ENCODE measurements around the gene TP73.

Gene TP73

DNA sequence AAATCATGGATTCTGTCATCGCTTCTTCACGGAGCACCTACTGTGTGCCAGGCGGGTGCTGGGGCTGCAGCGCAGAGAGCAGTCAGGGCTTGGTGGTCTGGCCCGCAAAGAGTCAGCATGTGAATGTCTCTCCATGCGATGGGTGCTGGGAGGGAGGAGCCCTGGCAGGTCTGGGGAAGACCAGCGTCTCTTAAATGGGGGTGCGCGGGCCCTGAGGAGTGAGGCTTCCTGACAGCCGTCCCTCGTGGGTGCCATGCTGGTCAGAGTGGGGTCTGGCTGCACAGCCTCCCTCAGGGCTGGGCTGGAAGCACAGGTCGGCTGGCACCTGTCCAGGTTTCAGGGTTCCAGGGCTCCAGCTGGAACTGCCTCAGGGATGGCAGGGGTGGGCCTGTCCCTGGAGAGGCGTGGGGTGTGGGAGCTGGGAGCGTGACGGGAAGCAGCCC, 18.5 kb downstream of the TP73 start:
- Histone ChIP-seq H3K4me3 (replicated peaks; ENCODE audit: low read depth, low read length) (no peak overlapping the region), H3K27me3 (replicated peaks; ENCODE audit: control insufficient read depth, insufficient read depth, low read length) (no peaks in the 10 kb centered on the region), H3K36me3 (ENCODE audit: control insufficient read depth, insufficient read depth, low read length) (no peaks in the 10 kb centered on the region; the same call in none of the 2 replicates)
- no peak for DNase-seq (ENCODE audit: extremely low read depth, insufficient read length)
- TF ChIP-seq, protein P1, sequence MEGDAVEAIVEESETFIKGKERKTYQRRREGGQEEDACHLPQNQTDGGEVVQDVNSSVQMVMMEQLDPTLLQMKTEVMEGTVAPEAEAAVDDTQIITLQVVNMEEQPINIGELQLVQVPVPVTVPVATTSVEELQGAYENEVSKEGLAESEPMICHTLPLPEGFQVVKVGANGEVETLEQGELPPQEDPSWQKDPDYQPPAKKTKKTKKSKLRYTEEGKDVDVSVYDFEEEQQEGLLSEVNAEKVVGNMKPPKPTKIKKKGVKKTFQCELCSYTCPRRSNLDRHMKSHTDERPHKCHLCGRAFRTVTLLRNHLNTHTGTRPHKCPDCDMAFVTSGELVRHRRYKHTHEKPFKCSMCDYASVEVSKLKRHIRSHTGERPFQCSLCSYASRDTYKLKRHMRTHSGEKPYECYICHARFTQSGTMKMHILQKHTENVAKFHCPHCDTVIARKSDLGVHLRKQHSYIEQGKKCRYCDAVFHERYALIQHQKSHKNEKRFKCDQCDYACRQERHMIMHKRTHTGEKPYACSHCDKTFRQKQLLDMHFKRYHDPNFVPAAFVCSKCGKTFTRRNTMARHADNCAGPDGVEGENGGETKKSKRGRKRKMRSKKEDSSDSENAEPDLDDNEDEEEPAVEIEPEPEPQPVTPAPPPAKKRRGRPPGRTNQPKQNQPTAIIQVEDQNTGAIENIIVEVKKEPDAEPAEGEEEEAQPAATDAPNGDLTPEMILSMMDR (IDR thresholded peaks at IDR 0.05; ENCODE audit: insufficient read depth, low read length, poor library complexity, severe bottlenecking), result no peak

DNA sequence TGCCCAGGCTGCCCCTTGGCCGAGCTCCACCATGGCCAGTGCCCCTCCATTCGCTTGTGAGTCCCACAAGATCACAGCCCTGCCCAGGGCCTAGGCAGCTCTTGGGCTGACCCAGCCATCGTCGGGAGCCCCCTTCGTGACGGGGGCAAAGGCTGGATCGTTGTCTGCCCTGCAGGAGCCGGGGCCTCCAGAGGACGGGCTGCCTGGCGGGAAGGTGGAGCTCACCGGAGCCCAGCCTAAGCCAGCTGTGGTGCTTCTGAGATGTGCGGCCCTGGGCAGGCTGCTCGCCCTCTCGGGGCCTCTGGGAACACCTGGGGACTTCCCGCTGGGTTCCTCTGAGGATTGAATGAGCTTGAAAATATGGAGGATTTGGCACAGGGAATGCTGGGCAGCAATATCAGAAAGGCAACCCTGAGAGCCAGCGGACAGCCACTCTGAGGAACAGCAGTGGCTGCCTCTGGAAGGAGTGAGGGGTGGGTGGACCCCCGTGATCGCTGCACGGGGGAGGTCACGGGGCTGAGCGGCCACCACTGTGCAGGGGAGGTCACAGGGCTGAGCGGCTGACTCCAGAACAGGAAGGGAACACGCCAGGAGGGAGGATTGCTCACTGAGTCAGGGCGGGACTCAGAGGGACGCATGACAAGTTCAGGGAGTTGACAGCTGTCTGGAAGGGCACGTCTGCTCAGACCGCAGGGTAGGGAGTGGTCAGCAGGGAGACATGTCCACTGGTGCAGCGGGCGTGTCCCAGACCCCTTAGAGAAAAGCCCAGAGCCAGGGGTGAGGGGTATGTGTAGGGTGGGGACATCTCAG, 19.3 kb downstream of the TP73 start:
- no peak for DNase-seq (ENCODE audit: extremely low read depth, insufficient read length)

DNA sequence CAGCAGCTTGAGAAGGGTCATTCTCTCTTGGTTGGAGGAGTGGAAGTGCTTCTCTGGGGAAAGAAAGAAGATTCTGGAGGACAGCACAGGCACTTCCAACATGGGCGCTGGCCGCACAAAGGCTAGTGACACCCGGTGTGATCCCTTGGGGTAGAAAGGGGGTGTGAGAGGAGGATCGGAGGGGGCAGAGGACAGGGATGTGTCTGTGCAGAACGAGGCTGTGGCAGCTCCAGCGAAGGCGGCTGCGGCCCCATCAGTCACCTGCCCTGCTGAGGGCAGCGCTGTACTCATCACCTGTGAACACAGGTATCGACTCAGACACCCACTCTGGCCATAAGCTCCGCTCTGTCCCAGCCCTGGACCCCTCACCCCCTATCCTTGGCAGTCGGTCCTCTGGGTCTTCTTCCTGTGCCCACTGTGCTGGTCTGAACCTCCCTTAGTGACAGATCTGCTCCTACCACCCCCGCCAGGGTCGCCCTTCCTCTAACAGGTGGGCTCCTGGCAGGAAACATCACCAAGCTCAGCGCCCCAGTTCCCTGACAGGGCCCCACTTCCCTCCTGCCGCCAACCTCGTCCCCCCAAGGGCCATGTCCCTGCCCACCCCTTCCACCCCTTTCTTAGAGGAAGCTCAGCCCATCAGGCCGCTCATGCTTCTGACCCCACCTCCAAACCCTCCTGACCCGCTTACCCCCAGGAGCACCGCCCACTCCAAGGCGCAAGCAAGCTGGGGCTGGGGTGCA, 20.1 kb downstream of the TP73 start:
- no peak for DNase-seq (ENCODE audit: extremely low read depth, insufficient read length)
- Histone ChIP-seq H3K27me3 (replicated peaks; ENCODE audit: control insufficient read depth, insufficient read depth, low read length) (no peaks in the 10 kb centered on the region), H3K36me3 (ENCODE audit: control insufficient read depth, insufficient read depth, low read length) (no peaks in the 10 kb centered on the region; the same call in none of the 2 replicates), H3K4me3 (replicated peaks; ENCODE audit: low read depth, low read length) (peak overlapping the region; percentile 66)
- TF ChIP-seq, protein P1 (IDR thresholded peaks at IDR 0.05; ENCODE audit: insufficient read depth, low read length, poor library complexity, severe bottlenecking), result no peak

More for the DNA sequence above, 19.3 kb downstream of the TP73 start:
- H3K36me3 ChIP-seq (ENCODE audit: control insufficient read depth, insufficient read depth, low read length), result no peaks in the 10 kb centered on the region; the same call in none of the 2 replicates
- H3K27me3 ChIP-seq (replicated peaks; ENCODE audit: control insufficient read depth, insufficient read depth, low read length), result no peaks in the 10 kb centered on the region
- no peak overlapping the region for H3K4me3 ChIP-seq (replicated peaks; ENCODE audit: low read depth, low read length)
- TF ChIP-seq, protein P1 (IDR thresholded peaks at IDR 0.05; ENCODE audit: insufficient read depth, low read length, poor library complexity, severe bottlenecking), result no peak

DNA sequence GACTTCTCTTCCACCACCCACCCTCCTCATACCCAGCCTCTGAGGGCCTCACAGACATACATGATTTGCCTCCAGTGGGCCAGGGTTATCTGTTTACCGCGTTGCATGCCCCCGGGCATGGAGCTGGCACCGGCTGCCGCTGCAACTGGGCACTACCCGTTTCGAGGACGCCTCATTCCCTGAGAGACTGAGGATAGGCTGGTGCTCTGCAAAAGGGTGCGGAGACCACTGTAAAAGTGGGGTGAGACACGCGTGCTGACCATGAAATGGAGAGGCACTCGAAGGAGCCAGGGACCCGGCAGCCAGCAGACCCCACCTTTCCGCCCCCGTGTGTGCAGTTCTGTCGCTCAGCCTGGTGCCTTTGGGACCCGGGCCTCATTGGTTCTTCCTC, 20.6 kb downstream of the TP73 start:
- no peak for DNase-seq (ENCODE audit: extremely low read depth, insufficient read length)
- TF ChIP-seq, protein P1 (IDR thresholded peaks at IDR 0.05; ENCODE audit: insufficient read depth, low read length, poor library complexity, severe bottlenecking), result no peak
- Histone ChIP-seq H3K36me3 (ENCODE audit: control insufficient read depth, insufficient read depth, low read length) (no peaks in the 10 kb centered on the region; the same call in none of the 2 replicates), H3K4me3 (replicated peaks; ENCODE audit: low read depth, low read length) (peak overlapping the region; percentile 66), H3K27me3 (replicated peaks; ENCODE audit: control insufficient read depth, insufficient read depth, low read length) (no peaks in the 10 kb centered on the region)

DNA sequence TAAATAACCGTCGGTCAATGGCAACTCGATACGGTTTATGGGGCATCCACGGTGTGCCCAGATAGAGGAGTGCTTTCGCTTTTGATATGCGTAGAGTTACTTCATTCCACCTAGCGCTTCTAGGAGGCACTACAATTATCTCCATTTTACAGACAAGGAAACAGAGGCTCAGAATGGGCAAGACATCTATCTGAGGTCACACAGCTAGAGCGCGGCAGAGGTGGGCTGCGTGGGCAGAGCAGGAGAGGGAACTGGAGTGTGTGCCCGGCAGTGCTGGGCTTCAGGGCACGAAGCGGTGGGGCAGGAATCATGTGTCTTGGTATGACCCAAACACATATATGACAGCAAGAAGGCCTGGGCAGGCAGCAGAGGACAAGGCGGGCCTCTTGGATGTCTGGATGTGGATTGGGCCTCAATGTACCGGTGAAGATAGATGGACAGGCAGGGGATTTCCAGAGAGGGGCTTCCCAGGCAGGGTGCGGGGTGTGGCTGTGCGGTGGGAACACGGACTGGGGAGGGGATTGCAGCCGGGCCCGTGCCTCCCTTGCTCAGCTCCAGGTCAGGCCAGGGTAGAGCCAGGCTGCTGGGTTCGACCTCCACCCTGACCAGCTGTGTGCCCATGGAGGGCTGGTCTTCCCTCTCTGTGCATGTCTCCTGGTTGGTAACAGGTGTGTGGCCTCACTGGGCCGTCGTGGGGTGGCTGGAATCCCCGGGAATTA, 21.2 kb downstream of the TP73 start:
- TF ChIP-seq, protein P1 (IDR thresholded peaks at IDR 0.05; ENCODE audit: insufficient read depth, low read length, poor library complexity, severe bottlenecking), result peak; percentile 37
- no peaks in the 10 kb centered on the region; the same call in none of the 2 replicates for H3K36me3 ChIP-seq (ENCODE audit: control insufficient read depth, insufficient read depth, low read length)
- H3K4me3 ChIP-seq (replicated peaks; ENCODE audit: low read depth, low read length), result peak overlapping the region; percentile 66
- peak; percentile 82 for DNase-seq (ENCODE audit: extremely low read depth, insufficient read length)
- no peaks in the 10 kb centered on the region for H3K27me3 ChIP-seq (replicated peaks; ENCODE audit: control insufficient read depth, insufficient read depth, low read length)
